Endothelial cell of umbilical vein (primary cell): ENCODE data around the gene KCTD10. TPM values are rescaled to one million over a fixed set of nuclear protein-coding genes. Genes with fewer than 3 reads are reported as not detected.

Experiments
- BruUV-seq: library from RNA; stranded (reverse); fragments of 400-500 nt; replicated peaks from 2 replicates; lab custom pipeline; 2021; lab: Mats Ljungman, UMichigan
- CTCF ChIA-PET: fragments of 300-600, 350-600 bp; sonication (Branson Sonifier 250); formaldehyde crosslinking; loops from one replicate; lab custom pipeline; 2021; ENCODE audit warnings: antibody characterized with exemption, inconsistent platforms; lab: Charles Lee
- POLR2A ChIA-PET: fragments of 300-600, 350-600 bp; sonication (Branson Sonifier 250); formaldehyde crosslinking; loops from one replicate; lab custom pipeline; 2021; ENCODE audit warnings: antibody characterized with exemption, inconsistent platforms; lab: Charles Lee
- DNase-seq: peaks from one replicate; pipeline ENCODE4 v3.0.0-alpha.2; 2011; ENCODE audit warnings: low read depth, low spot score
- FAIRE-seq: peaks from 2 replicates; lab custom pipeline; 2011; peaks lifted over from hg19 to GRCh38; lab: Jason Lieb, UNC
- H2AFZ ChIP-seq: 2 replicates; pipeline ENCODE4 v1.6.0; 2012; ENCODE audit warnings: low read depth, low read length, control low read depth, inconsistent platforms
- H3K27ac ChIP-seq: 2 replicates; pipeline ENCODE4 v1.5.1; 2011; ENCODE audit warnings: low read depth, mild to moderate bottlenecking, control low read depth, low read length, moderate library complexity; ENCODE audit not compliant: insufficient read depth
- H3K27me3 ChIP-seq, 2 experiments: 2 replicates each; pipeline versions ENCODE4 v1.6.0 to v1.6.1; 2011; ENCODE audit warnings: low read length in 2 of 2, mixed read lengths in 1 of 2; ENCODE audit not compliant: control insufficient read depth in 2 of 2, insufficient read depth in 2 of 2
- H3K36me3 ChIP-seq, 2 experiments: 2 replicates in 1 of 2; 3 replicates in 1 of 2; pipeline ENCODE4 v1.5.1; 2011; ENCODE audit warnings: low read length in 2 of 2, mild to moderate bottlenecking in 1 of 2, moderate library complexity in 1 of 2; ENCODE audit not compliant: control insufficient read depth in 2 of 2, insufficient read depth in 2 of 2; ENCODE audit errors: extremely low read depth in 1 of 2
- H3K4me1 ChIP-seq: 3 replicates; pipeline ENCODE4 v1.5.1; 2011; ENCODE audit warnings: mild to moderate bottlenecking, low read length; ENCODE audit not compliant: control insufficient read depth, insufficient read depth; ENCODE audit errors: extremely low read depth
- H3K4me2 ChIP-seq: 2 replicates; pipeline ENCODE4 v1.6.1; 2011; ENCODE audit warnings: low read length, control low read depth, mixed read lengths; ENCODE audit not compliant: insufficient read depth
- H3K4me3 ChIP-seq, 3 experiments: fragments of 200-600 bp in 1 of 3; sonication (generic), shearing (Covaris generic) in 1 of 3; replicated peaks in 1 of 3; 2 replicates each; pipeline ENCODE4 v1.5.1; 2011 to 2016; ENCODE audit warnings: control low read depth in 3 of 3, low read length in 3 of 3, mild to moderate bottlenecking in 2 of 3, inconsistent platforms in 1 of 3, low read depth in 1 of 3, moderate library complexity in 1 of 3; ENCODE audit not compliant: insufficient read depth in 1 of 3
- H3K79me2 ChIP-seq: 2 replicates; pipeline ENCODE4 v1.6.0; 2012; ENCODE audit warnings: low read length, inconsistent platforms; ENCODE audit not compliant: control insufficient read depth, insufficient read depth
- H3K9ac ChIP-seq: replicated peaks from 2 replicates; pipeline ENCODE3; 2011; ENCODE audit warnings: low read length, control low read depth; ENCODE audit not compliant: insufficient read depth; ENCODE audit errors: extremely low read depth
- H3K9me1 ChIP-seq: replicated peaks from 3 replicates; pipeline ENCODE4 v1.6.0; 2011; ENCODE audit warnings: mild to moderate bottlenecking, low read length; ENCODE audit not compliant: control insufficient read depth, insufficient read depth; ENCODE audit errors: extremely low read depth
- H3K9me3 ChIP-seq: replicated peaks from 2 replicates; pipeline ENCODE4 v1.5.1; 2012; ENCODE audit warnings: low read length, inconsistent platforms; ENCODE audit not compliant: control insufficient read depth, insufficient read depth
- H4K20me1 ChIP-seq: replicated peaks from 2 replicates; pipeline ENCODE3; 2011; ENCODE audit warnings: mild to moderate bottlenecking, low read length; ENCODE audit not compliant: control insufficient read depth, insufficient read depth; ENCODE audit errors: extremely low read depth
- EZH2 ChIP-seq: IDR thresholded peaks from 2 replicates; pipeline ENCODE4 v1.6.1; 2012; ENCODE audit warnings: borderline replicate concordance, low read depth, mild to moderate bottlenecking, moderate library complexity, low read length, inconsistent platforms; ENCODE audit not compliant: severe bottlenecking
- FOS ChIP-seq: IDR thresholded peaks from 2 replicates; pipeline ENCODE4 v1.6.1; 2011; ENCODE audit warnings: mild to moderate bottlenecking, low read length, moderate library complexity, borderline replicate concordance; ENCODE audit not compliant: insufficient read depth
- GATA2 ChIP-seq: IDR thresholded peaks from 2 replicates; pipeline ENCODE4 v1.7.0; 2011; ENCODE audit warnings: low read depth, mild to moderate bottlenecking, moderate library complexity, mixed read lengths, low read length; ENCODE audit not compliant: insufficient read length, insufficient read depth
- JUN ChIP-seq: IDR thresholded peaks from 2 replicates; pipeline ENCODE4 v1.6.1; 2011; ENCODE audit warnings: borderline replicate concordance, low read depth; ENCODE audit not compliant: insufficient read length, insufficient read depth
- MYC ChIP-seq: IDR thresholded peaks from one replicate; pipeline ENCODE4 v1.6.1; 2011; ENCODE audit warnings: mild to moderate bottlenecking, low read depth, low read length
- POLR2A ChIP-seq: IDR thresholded peaks from 2 replicates; pipeline ENCODE4 v1.6.1; 2012; ENCODE audit warnings: low read depth, mild to moderate bottlenecking, control low read depth, low read length
- POLR2AphosphoS5 ChIP-seq: IDR thresholded peaks from 2 replicates; pipeline ENCODE4 v1.6.1; 2012; ENCODE audit warnings: low read depth, mild to moderate bottlenecking, control low read depth, low read length, moderate library complexity; ENCODE audit not compliant: insufficient read depth
- dilution Hi-C: fragments of 300-500 bp; cut with MboI; formaldehyde crosslinking; loops from one replicate; pipeline ENCODE4 v1.15.0; 2019; ENCODE audit warnings: low sequenced_read_pairs; ENCODE audit not compliant: extremely low pct_ligation_motif_present
- intact Hi-C: fragments of 100-400 bp; cut with micrococcal nuclease; formaldehyde crosslinking; loops from one replicate; pipeline ENCODE4 v1.10.0; 2022
- polyA plus RNA-seq, 4 experiments: library from polyadenylated mRNA; depleted of rRNA in 3 of 4; stranded (reverse) in 3 of 4; unstranded in 1 of 4; fragments of >200 nt; gene quantifications; 2 replicates each; pipeline versions ENCODE4 v1.2.1 to v1.2.3, GENCODE V29; 2011 to 2012; ENCODE audit warnings: missing spikeins in 1 of 4
- total RNA-seq: library from RNA; stranded (reverse); gene quantifications from 2 replicates; pipeline ENCODE4 v1.2.3, GENCODE V29; 2021
- TF ChIP-seq, protein P1 (sequence below), 2 donors: IDR thresholded peaks; 1 replicate in 1 of 2; 2 replicates in 1 of 2; pipeline ENCODE4 v1.5.1; 2011; ENCODE audit warnings: low read length in 2 of 2, mild to moderate bottlenecking in 2 of 2, moderate library complexity in 2 of 2, control low read depth in 1 of 2, inconsistent platforms in 1 of 2, low read depth in 1 of 2; ENCODE audit not compliant: insufficient read depth in 1 of 2; ENCODE audit errors: extremely low read depth in 1 of 2
- TF ChIP-seq, protein P2 (sequence below): IDR thresholded peaks from 2 replicates; pipeline ENCODE4 v1.6.1; 2011; ENCODE audit not compliant: insufficient read depth, insufficient read length

Gene KCTD10
- total and polyA plus RNA-seq, 2 donors (not counting 3 experiments of a cell fraction or from before 2014, with no cell fraction given) = 101 to 112 TPM

DNA sequence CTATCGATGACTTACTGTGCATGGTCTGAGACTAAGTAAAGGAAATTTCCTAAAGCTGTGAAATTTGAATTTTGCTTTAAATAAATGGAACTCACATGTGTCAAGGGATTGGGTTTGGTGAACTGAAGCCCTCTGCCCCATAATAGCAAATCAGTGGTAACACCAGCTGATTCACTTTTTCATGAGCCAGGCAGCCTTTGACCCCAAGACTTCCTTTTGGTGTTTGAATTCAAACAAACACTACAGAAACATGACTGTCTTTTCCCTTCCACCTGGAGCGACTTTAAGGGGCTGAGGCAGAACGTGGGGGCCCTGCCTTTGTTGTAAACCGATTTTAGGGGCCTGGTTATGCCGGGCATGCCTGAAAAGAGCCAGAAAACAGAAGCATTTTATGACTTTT is 28.8 kb downstream of the KCTD10 start:
- dilution Hi-C loops = no loop called here
- Histone ChIP-seq H3K36me3 (peaks cover 15 to 27% of the 10 kb centered on the region in 2 experiments), H3K9ac (no peak overlapping the region)

DNA sequence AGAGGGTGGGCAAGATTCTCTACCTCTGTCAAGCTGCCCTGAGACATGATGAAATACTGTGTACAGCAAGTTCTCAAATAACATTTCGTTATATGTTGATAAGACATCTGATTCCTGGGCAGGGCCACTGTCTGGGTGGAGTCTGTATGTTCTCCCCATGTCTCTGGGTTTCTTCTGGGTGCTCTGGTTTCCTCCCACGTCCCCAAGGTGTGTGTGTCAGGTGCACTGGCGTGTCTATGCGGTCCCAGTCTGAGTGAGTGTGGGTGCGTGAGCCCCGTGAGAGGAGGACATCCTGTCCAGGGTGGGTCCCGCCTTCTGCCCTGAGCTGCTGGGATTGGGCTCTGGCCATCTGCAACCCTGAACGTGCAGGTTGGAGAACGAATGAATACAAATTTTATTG is 29.6 kb downstream of the KCTD10 start:
- TF ChIP-seq, protein P1, sequence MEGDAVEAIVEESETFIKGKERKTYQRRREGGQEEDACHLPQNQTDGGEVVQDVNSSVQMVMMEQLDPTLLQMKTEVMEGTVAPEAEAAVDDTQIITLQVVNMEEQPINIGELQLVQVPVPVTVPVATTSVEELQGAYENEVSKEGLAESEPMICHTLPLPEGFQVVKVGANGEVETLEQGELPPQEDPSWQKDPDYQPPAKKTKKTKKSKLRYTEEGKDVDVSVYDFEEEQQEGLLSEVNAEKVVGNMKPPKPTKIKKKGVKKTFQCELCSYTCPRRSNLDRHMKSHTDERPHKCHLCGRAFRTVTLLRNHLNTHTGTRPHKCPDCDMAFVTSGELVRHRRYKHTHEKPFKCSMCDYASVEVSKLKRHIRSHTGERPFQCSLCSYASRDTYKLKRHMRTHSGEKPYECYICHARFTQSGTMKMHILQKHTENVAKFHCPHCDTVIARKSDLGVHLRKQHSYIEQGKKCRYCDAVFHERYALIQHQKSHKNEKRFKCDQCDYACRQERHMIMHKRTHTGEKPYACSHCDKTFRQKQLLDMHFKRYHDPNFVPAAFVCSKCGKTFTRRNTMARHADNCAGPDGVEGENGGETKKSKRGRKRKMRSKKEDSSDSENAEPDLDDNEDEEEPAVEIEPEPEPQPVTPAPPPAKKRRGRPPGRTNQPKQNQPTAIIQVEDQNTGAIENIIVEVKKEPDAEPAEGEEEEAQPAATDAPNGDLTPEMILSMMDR (IDR thresholded peaks at IDR 0.05; ENCODE audit: extremely low read depth in 1 of 2, insufficient read depth in 1 of 2, low read depth in 1 of 2, low read length in 2 of 2) = no peak
- TF ChIP-seq JUN = no peak
- no peak for TF ChIP-seq MYC
- TF ChIP-seq FOS = no peak
- no peak for TF ChIP-seq POLR2AphosphoS5
- TF ChIP-seq EZH2 = no peak
- TF ChIP-seq POLR2A = no peak
- TF ChIP-seq, protein P2, sequence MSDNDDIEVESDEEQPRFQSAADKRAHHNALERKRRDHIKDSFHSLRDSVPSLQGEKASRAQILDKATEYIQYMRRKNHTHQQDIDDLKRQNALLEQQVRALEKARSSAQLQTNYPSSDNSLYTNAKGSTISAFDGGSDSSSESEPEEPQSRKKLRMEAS = no peak
- no peak for TF ChIP-seq GATA2
- Histone ChIP-seq H4K20me1 (peaks cover 3% of the 10 kb centered on the region), H3K9me3 (no peaks in the 10 kb centered on the region), H3K9ac (no peak overlapping the region), H3K4me1 (peaks cover 14% of the 10 kb centered on the region), H3K79me2 (peaks cover 13% of the 10 kb centered on the region), H2AFZ (no peak overlapping the region), H3K27ac (no peak overlapping the region), H3K36me3 (peaks cover 15 to 22% of the 10 kb centered on the region in 2 experiments), H3K4me2 (no peak overlapping the region), H3K27me3 (no peaks in the 10 kb centered on the region), H3K9me1 (no peaks in the 10 kb centered on the region), H3K4me3 (no peak overlapping the region)
- intact Hi-C loops (no loop called here), dilution Hi-C loops (no loop called here)
- no TSS peak for BruUV-seq
- POLR2A ChIA-PET = no interaction called here
- FAIRE-seq = no peak
- no peak for DNase-seq
- CTCF ChIA-PET = interaction anchor here (0.8 to 2.8 kb wide), 5 partner anchors 11 to 19 kb away, joined by 3 to 21 read pairs (median 8); no protein-coding TSS in a partner anchor

More for the DNA sequence above, 28.8 kb downstream of the KCTD10 start:
- ChIA-PET CTCF (interaction anchor here (0.8 to 2.8 kb wide), 6 partner anchors 10 to 327 kb away, joined by 3 to 21 read pairs (median 6); no protein-coding TSS in a partner anchor), POLR2A (no interaction called here)
- TF ChIP-seq POLR2AphosphoS5 = peak; percentile 26
- no peak for TF ChIP-seq POLR2A
- Histone ChIP-seq H3K27me3 (no peaks in the 10 kb centered on the region), H3K4me2 (no peak overlapping the region), H3K9me1 (no peaks in the 10 kb centered on the region), H4K20me1 (peaks cover 3% of the 10 kb centered on the region), H2AFZ (no peak overlapping the region), H3K9me3 (no peaks in the 10 kb centered on the region), H3K4me3 (no peak overlapping the region), H3K4me1 (peaks cover 14% of the 10 kb centered on the region), H3K79me2 (peaks cover 13% of the 10 kb centered on the region), H3K27ac (no peak overlapping the region)
- FAIRE-seq (peak; percentile 92), DNase-seq (peak; percentile 65)
- intact Hi-C loops = loop anchor here (1.0 kb wide), 1 partner anchor 10 kb away; no protein-coding TSS in a partner anchor
- no TSS peak for BruUV-seq
